HPDE6-E6E7 (cell line): ENCODE data around the gene DUS4L.
A peak's percentile ranks its signal among the peaks of the same experiment; 100 is the strongest.
"Not testable (repeated sequence)": the region's sequence is repeated elsewhere in the genome, so short reads cannot be mapped to it uniquely, and the experiment has no call there.

Experiments used
- DNase-seq: peaks from one replicate; pipeline ENCODE4 v3.0.0; 2011; ENCODE audit warnings: missing footprints; ENCODE audit errors: extremely low spot score

The DUS4L gene

GRCh38 chr7:107563775-107564552 lies at the start of gene DUS4L, which contains the start of gene COG5:
Gene DUS4L (plus strand): TSS chr7:107563971. CDS start chr7:107567071, 3,100 bp downstream.
Gene COG5 (minus strand): TSS chr7:107563920. CDS start chr7:107563896, 24 bp downstream.
- DNase-seq = peak; percentile 66

GRCh38 chr7:107526672-107527071 lies 37.1 kb upstream of the DUS4L start:
- DNase-seq = no peak

- DNase-seq = no peak
Measured at GRCh38 chr7:107527196-107527595, 36.6 kb upstream of the DUS4L start.

- no peak for DNase-seq
Measured at GRCh38 chr7:107528461-107528860, 35.3 kb upstream of the DUS4L start.

- DNase-seq = no peak
Measured at GRCh38 chr7:107530751-107531150, 33.0 kb upstream of the DUS4L start.

- no peak for DNase-seq
Measured at GRCh38 chr7:107534139-107534538, 29.6 kb upstream of the DUS4L start.

- not testable (repeated sequence) for DNase-seq
Measured at GRCh38 chr7:107537228-107537627, 26.5 kb upstream of the DUS4L start.

GRCh38 chr7:107538001-107538400 lies 25.8 kb upstream of the DUS4L start:
- no peak for DNase-seq

GRCh38 chr7:107543338-107543993 lies 20.3 kb upstream of the DUS4L start:
- no peak for DNase-seq

- DNase-seq = no peak
Measured at GRCh38 chr7:107544848-107545591, 18.8 kb upstream of the DUS4L start.

- DNase-seq = no peak
Measured at GRCh38 chr7:107551936-107552335, 11.8 kb upstream of the DUS4L start.

- DNase-seq = no peak
Measured at GRCh38 chr7:107555893-107556292, 7.9 kb upstream of the DUS4L start.

GRCh38 chr7:107559864-107560263 lies 3.9 kb upstream of the DUS4L start:
- no peak for DNase-seq

GRCh38 chr7:107560898-107561516 lies 2.8 kb upstream of the DUS4L start:
- no peak for DNase-seq

- DNase-seq = peak; percentile 31
Measured at GRCh38 chr7:107563081-107563774, 543 bp upstream of the DUS4L start.

- DNase-seq = no peak
Measured at GRCh38 chr7:107564553-107565298, 955 bp downstream of the DUS4L start.

GRCh38 chr7:107570298-107570697 lies 6.5 kb downstream of the DUS4L start:
- no peak for DNase-seq

- no peak for DNase-seq
Measured at GRCh38 chr7:107573537-107573936, 9.8 kb downstream of the DUS4L start.

GRCh38 chr7:107579554-107579884 lies 15.7 kb downstream of the DUS4L start:
- no peak for DNase-seq

- no peak for DNase-seq
Measured at GRCh38 chr7:107579885-107580715, 16.3 kb downstream of the DUS4L start, which contains the start of gene BCAP29. Gene BCAP29 (plus strand): TSS chr7:107580246. CDS start chr7:107580773, 527 bp downstream.
